Forelimb muscle (tissue), 1 donor: ENCODE measurements around the gene RAB11FIP4. TPM values are rescaled to one million over a fixed set of nuclear protein-coding genes. Genes with fewer than 3 reads are reported as not detected.

ENCODE experiments used
- DNase-seq: peaks from one replicate; pipeline ENCODE4 v3.0.0-alpha.2; 2013; ENCODE audit warnings: low read depth
- polyA plus RNA-seq: library from polyadenylated mRNA; unstranded; fragments of 120-200 nt; gene quantifications from one replicate; pipeline ENCODE4 v1.2.1, GENCODE V29; 2013; ENCODE audit not compliant: insufficient read length

The RAB11FIP4 gene
- polyA plus RNA-seq, 1 donor = 0.46 TPM

DNA sequence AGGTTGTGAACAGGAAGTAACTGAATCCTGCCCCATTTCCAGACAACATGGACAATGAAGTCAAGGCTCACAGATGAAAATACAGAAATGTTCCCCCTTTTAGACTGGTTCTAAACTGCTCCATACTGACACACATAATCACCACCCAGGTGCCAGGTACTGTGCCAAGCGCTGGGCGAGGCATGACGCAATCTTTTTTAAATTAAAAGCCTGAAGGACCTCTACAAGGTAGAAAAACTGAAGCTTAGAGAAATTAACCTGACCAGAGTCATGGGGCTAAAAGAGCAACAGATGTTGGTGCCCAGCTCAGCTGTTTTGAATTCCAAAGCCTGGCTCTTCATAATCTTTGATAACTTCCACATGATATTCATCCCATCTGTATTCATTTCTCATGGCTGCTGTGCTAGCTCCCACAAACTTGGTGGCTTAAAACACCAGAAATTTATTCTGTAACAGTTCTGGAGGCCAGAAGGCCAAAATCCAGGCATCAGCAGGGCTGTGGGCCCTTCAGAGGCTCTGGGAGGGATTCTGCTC, 4.9 kb upstream of the RAB11FIP4 start:
- no peak for DNase-seq

GRCh38 chr17:31387438-31387837, 4.0 kb upstream of the RAB11FIP4 start:
- no peak for DNase-seq

GRCh38 chr17:31388351-31388750, 3.1 kb upstream of the RAB11FIP4 start:
- DNase-seq = no peak

DNA sequence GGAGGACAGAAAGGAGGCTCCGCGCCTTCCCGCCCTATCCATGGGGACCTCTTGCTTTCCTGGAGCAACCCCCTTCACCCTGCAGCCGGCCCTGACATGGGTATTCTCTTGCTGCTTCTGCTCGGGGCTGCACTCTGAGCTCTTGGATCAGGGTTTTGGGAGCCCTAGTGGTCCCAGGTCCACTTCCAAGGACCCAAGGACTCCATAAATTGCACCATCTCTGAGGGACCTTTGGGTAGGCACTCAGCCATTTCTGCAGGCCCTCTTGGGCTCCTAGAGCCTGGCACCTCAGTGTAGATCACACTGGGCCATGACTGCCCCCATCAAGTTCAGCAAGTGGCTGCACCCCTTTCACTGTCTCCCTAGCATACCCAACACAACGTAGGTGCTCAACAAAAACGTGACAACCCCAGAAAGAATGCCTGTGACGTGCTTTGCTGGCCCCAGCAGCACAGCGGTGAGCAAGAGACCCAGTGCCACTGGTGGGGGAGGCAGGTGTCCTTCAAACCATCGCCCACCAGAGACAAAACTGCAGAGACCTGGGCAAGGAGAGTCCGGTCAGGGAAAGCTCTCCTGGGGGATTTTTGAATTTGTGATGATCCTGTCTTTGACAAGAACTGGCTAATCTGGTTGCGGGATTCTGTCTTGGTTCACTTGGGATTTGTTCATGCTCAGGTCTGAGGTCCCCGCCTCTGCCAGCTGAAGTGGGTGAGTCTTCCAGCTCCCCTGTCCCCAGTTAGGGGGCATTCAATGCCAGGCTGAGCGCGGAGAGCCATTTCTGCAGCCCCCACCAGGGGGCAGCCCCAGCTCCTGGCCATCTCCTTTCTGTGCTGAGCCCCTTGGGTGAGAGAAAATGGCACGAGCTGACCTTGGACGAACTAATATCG, 2.5 kb upstream of the RAB11FIP4 start:
- DNase-seq = no peak

DNA sequence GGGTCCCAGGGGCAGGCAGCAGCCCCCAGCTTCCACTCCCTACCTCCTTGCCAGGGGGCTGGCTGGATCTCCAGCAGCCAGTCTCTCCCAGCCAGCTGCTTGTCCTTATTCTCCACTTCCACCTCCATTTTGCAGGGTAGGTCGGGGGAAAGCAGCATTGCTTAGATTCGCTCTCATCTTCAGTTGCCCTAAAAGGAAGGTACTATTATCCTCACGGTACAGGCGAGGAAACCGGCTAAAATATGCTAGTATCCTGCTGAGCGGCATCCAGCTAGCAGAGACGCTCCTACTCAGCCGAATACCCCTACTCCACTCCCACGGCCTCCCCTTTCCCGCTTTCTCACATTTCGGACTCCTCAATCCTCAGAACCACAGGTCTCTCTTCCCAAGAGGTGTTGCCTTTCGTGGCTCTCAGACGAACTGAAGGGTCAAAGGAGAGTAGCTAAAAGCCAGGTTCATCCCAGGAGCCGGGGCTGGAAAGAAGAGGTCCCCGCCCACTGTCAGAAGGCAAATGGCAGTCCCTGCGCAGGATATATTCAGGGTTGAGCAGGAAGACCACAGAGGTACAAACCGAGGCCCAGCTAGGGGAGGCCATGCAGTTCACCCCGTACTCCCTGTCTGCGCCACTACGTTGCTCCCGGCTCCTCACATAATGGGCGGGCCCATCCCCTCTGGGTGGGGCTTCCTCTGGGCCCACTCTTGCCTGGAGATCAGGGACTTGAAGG, 1.7 kb upstream of the RAB11FIP4 start:
- DNase-seq = no peak

DNA sequence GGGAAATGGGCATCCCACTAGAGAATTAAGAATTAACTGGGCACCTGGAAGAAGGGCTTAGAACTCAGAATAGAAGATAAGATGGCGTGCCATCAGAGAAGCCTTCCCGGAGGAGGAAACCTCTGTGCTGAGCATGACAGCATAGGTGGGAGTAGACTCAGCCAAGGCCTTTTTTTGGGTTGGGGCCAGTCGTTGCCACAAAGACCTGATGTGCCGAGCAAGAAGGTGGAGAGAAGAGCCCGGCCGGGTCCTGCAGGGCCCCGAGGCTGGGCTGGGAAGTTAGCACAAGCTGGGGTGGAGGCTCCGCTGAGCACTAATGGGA, 1.1 kb upstream of the RAB11FIP4 start:
- no peak for DNase-seq

DNA sequence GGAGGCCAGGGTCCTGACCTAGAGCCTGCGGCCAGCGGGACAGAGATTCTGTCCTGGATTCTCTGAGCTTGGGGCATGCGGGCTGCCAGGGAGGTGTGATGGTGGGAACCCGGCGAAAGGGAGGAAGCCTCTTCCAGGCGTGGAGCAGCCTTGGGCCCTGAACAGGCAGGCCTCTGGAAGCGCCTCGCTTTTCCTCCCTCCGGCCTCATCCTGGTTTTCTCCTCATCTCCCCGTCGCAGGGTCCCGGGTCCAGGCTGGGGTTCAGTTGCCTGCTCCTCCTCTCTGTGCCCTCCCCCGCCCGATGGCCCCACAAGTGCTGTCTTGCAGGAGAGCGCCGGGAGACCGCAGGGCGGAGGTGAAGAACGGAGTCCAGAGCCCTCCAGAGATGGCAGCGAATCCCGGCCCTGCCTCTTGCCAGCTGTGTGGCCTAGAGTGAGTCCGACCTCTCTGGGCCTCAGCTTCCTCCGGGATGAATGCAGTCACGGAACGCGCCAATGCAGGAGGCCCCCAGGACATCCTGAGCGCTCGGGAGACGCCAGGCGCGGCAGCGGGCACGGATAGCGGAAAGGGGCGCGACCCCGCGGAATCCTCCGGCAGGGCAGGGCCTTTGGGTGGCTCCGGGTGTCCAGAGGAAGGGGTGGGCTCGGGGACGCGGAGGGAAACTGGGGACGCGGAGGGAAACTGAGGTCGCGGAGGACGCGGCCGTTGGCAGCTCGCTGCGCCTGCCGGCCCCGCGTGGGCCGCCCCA, 553 bp upstream of the RAB11FIP4 start:
- no peak for DNase-seq

GRCh38 chr17:31392002-31392855, 754 bp downstream of the RAB11FIP4 start:
- no peak for DNase-seq

DNA sequence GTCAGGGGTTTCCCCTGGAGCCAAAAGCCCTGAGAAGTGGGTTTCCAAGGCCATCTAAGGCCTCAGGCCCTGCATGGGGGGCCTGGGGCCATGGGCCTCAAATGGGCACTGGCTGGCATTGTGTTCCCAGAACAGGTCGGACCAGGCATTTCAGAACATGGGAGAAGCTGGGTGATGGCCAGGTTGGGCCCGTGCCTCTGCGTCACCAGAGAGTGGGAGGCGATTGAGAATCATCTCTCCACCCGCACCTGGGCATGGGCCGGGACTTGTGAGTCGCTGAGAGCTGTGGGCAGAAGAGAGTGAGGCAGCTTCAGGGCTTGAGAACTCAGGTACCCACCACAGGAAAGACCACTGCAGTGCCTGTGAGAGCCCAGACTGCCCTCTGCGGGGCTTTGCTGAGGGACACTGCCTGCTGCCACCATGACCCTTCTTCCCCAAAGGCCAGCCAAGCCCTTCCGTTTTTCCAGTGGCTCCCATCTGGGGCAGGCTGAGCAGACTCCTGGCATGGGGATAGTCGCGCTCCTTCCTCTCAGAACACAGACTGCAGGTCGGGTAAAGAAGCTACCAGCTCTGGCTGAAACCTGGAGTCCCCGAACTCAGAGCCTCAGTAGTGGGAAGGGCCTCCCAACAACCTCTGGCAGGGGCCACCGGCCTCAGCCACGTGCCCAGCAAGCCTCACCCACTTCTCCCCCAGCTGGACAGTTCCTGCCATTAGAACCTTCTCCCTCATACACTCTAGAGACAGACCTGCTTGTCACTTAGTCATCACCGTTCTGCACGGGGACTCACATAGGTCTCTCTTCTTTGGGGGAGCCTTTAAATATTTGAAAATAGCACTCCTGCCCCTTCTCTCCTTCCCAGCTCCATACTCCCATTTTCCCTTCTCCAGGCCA, 1.6 kb downstream of the RAB11FIP4 start:
- no peak for DNase-seq

GRCh38 chr17:31393749-31394146, 2.3 kb downstream of the RAB11FIP4 start:
- DNase-seq = no peak

- DNase-seq = peak; percentile 63
Measured at GRCh38 chr17:31394544-31394943, 3.1 kb downstream of the RAB11FIP4 start.

DNA sequence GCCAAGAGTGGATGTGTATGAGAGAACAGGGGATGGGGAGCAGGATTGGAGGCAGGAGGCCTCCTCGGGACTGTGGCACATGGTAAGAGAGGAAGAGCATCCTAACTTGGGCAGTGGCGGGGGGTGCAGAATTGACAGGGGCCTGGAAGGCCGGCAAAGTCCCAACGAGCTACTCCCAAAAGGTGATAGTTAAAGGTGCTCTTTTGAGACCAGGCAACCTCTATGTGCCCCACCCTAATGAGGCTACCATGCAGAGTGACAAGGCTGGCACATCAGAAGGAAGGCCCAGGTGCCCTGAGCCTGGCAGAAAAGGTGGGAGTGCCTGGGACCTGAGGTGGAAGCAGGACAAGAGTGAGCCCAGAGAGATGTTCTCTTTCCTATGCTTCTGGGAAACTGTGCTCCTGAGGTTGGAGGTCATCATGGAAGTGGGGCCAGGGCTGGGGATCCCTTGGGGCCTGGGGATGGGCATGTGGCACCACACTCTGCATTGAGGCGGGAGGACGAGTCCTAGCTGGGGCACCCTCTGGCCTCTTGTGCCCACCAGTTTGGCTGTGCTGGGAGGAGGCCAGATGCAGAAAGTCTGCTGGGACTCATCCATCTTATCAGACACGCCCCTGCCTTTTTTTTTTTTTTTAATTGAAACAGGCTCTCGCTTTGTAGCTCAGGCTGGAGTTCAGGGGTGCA, 5.9 kb downstream of the RAB11FIP4 start:
- no peak for DNase-seq

GRCh38 chr17:31398381-31399311, 7.2 kb downstream of the RAB11FIP4 start:
- DNase-seq = no peak

DNA sequence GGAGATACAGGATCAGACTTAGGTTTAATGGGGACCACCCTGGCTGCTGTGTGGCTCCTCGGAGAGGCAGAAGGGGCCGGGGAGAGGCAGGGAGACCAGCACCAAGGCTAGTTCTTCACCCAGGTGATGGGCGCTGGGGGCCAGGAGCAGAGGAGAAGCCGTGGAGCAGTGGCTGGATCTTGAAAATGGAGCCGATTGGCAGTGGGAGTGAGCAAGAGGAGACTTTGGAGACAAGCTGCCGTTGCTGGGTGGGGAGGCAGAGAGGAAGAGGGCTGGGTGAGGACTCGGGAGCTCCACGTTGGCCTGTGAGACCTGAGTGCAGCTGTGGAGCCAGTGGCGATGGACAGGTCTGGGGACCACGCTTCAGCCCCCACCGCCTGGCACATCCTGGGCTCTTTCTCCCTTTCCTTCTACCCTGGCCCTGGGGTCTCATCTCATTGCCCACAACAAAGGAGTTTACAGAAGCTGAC, 9.0 kb downstream of the RAB11FIP4 start:
- no peak for DNase-seq

- no peak for DNase-seq
Measured at GRCh38 chr17:31401456-31402254, 10.2 kb downstream of the RAB11FIP4 start.

DNA sequence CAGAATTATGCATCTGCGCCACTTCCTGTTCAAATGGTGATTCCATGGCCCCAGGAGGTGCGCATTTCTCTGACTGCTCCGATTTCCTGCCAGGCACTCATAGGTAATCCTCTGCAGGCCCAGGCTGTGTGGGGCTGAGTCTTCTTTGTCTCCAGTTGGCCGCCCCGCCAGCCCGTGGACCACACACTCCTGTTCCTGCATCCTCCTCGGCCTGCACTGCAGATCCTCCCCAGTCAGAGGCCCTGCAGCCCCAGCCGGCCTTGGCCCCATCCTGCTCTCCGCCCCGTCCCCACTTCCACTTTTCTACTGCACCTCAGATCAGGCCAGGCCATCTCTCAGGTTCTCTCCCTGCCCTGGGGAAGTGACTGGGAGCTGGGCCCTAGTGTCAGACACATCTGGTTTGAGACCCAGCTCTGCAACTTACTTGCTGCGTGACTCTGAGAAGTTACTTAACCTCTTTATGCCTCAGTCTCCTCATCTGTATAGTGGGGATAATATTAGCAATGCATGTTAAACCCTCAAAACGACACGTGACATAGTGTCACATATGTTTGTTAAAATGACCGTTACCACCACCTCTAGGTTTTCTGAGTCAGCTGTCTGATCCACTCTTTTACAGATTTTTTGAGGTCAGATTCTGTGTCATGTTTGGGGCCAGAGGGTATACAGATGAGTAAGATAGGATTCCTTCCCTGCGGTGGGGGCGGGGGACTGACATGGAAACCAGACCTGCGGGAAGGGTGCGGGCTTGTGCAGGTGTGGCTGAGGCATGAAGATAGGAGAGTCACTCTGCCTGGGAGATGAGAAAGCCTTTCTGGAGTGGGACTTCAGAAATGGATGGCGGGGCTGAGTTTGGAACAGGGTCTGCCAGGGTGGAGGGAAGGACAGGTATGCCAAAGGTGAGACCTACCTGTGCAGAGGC, 12.8 kb downstream of the RAB11FIP4 start:
- no peak for DNase-seq
